DND-41 (cell line): ENCODE data around the gene PLCB4.
A peak's percentile ranks its signal among the peaks of the same experiment; 100 is the strongest.

ENCODE experiments used
- ATAC-seq: fragments of 200-7000 bp; cut with Tn5 transposase; 3 replicates; pipeline ENCODE4 v1.9.1; 2021; ENCODE audit warnings: low read depth; ENCODE audit not compliant: insufficient read depth
- DNase-seq: peaks from one replicate; pipeline ENCODE4 v3.0.0-alpha.2; 2020
- H2AFZ ChIP-seq: 2 replicates; pipeline ENCODE4 v1.6.0; 2012; ENCODE audit warnings: low read depth, low read length
- H3K27ac ChIP-seq: 2 replicates; pipeline ENCODE4 v1.5.1; 2012; ENCODE audit warnings: low read length, inconsistent platforms
- H3K27me3 ChIP-seq: fragments of 200-600 bp; sonication (generic); 2 replicates; pipeline ENCODE4 v1.6.0; 2012; ENCODE audit warnings: low read length, mild to moderate bottlenecking, inconsistent platforms; ENCODE audit not compliant: insufficient read depth, poor library complexity
- H3K36me3 ChIP-seq: 2 replicates; pipeline ENCODE4 v1.5.1; 2012; ENCODE audit warnings: low read length, inconsistent platforms; ENCODE audit not compliant: insufficient read depth
- H3K4me1 ChIP-seq: 2 replicates; pipeline ENCODE4 v1.5.1; 2012; ENCODE audit warnings: mild to moderate bottlenecking, low read length; ENCODE audit not compliant: insufficient read depth
- H3K4me2 ChIP-seq: 2 replicates; pipeline ENCODE4 v1.6.0; 2012; ENCODE audit warnings: mild to moderate bottlenecking, moderate library complexity, low read length, inconsistent platforms; ENCODE audit not compliant: insufficient read depth
- H3K4me3 ChIP-seq, 2 experiments: fragments of 200-600 bp in 1 of 2; shearing (Covaris generic) in 1 of 2; 2 replicates each; pipeline ENCODE4 v1.5.1; 2012 to 2016; ENCODE audit warnings: inconsistent platforms in 2 of 2, low read length in 2 of 2, mild to moderate bottlenecking in 2 of 2, low read depth in 1 of 2, moderate library complexity in 1 of 2
- H3K79me2 ChIP-seq: 2 replicates; pipeline ENCODE4 v1.6.0; 2012; ENCODE audit warnings: low read length, inconsistent platforms; ENCODE audit not compliant: insufficient read depth
- H3K9ac ChIP-seq: 2 replicates; pipeline ENCODE4 v1.6.0; 2012; ENCODE audit warnings: low read depth, mild to moderate bottlenecking, inconsistent platforms, low read length, moderate library complexity
- H3K9me3 ChIP-seq: 2 replicates; pipeline ENCODE4 v1.5.1; 2012; ENCODE audit warnings: low read length, moderate library complexity, mild to moderate bottlenecking, inconsistent platforms; ENCODE audit not compliant: insufficient read depth, severe bottlenecking
- H4K20me1 ChIP-seq: 2 replicates; pipeline ENCODE4 v1.6.0; 2012; ENCODE audit warnings: low read length; ENCODE audit not compliant: insufficient read depth
- CTCF ChIP-seq: IDR thresholded peaks from 2 replicates; pipeline ENCODE4 v1.5.1; 2012; ENCODE audit warnings: borderline replicate concordance, low read length, moderate library complexity, mild to moderate bottlenecking; ENCODE audit not compliant: poor library complexity, severe bottlenecking; ENCODE audit errors: extremely low read depth
- EZH2 ChIP-seq: IDR thresholded peaks from 3 replicates; pipeline ENCODE4 v1.6.1; 2012; ENCODE audit warnings: borderline replicate concordance, low read depth, mild to moderate bottlenecking, moderate library complexity, low read length, inconsistent platforms; ENCODE audit not compliant: severe bottlenecking

The PLCB4 gene

GRCh38 chr20:9160331-9160730 is 91.4 kb downstream of the PLCB4 start:
- H3K27ac ChIP-seq, result no peak overlapping the region
- H3K9me3 ChIP-seq, result no peaks in the 10 kb centered on the region
- H3K79me2 ChIP-seq, result no peaks in the 10 kb centered on the region
- H3K9ac ChIP-seq, result no peak overlapping the region
- H3K27me3 ChIP-seq, result peaks cover 3% of the 10 kb centered on the region
- H2AFZ ChIP-seq, result no peak overlapping the region
- DNase-seq (no peak), ATAC-seq (no peak)
- H3K4me3 ChIP-seq, result no peak overlapping the region
- no peaks in the 10 kb centered on the region for H3K36me3 ChIP-seq
- TF ChIP-seq CTCF (no peak), EZH2 (no peak)
- H4K20me1 ChIP-seq, result no peaks in the 10 kb centered on the region
- peaks cover 11% of the 10 kb centered on the region for H3K4me1 ChIP-seq
- peak overlapping the region; percentile 27; the same call in 1 of the 2 replicates for H3K4me2 ChIP-seq

GRCh38 chr20:9160757-9161156 is 91.9 kb downstream of the PLCB4 start:
- H3K27ac ChIP-seq, result no peak overlapping the region
- TF ChIP-seq CTCF (no peak), EZH2 (no peak)
- H3K4me1 ChIP-seq, result peaks cover 11% of the 10 kb centered on the region

GRCh38 chr20:9161311-9161710 is 92.4 kb downstream of the PLCB4 start:
- H3K79me2 ChIP-seq, result no peaks in the 10 kb centered on the region
- H3K27ac ChIP-seq, result no peak overlapping the region
- peaks cover 11% of the 10 kb centered on the region for H3K4me1 ChIP-seq
- TF ChIP-seq CTCF, result no peak
- no peak for TF ChIP-seq EZH2
- no peaks in the 10 kb centered on the region for H3K9me3 ChIP-seq
- no peaks in the 10 kb centered on the region for H4K20me1 ChIP-seq
- no peak overlapping the region for H2AFZ ChIP-seq
- H3K27me3 ChIP-seq, result peaks cover 3% of the 10 kb centered on the region
- H3K36me3 ChIP-seq, result no peaks in the 10 kb centered on the region
- no peak overlapping the region for H3K9ac ChIP-seq
- ATAC-seq (no peak), DNase-seq (no peak)
- H3K4me2 ChIP-seq, result no peak overlapping the region
- no peak overlapping the region for H3K4me3 ChIP-seq

More at GRCh38 chr20:9160757-9161156, 91.9 kb downstream of the PLCB4 start:
- ATAC-seq, result no peak
- DNase-seq, result no peak
- peaks cover 3% of the 10 kb centered on the region for H3K27me3 ChIP-seq
- H3K36me3 ChIP-seq, result no peaks in the 10 kb centered on the region
- H3K4me3 ChIP-seq, result no peak overlapping the region
- no peak overlapping the region for H3K9ac ChIP-seq
- H3K4me2 ChIP-seq, result no peak overlapping the region
- H3K9me3 ChIP-seq, result no peaks in the 10 kb centered on the region
- H4K20me1 ChIP-seq, result no peaks in the 10 kb centered on the region
- no peak overlapping the region for H2AFZ ChIP-seq
- H3K79me2 ChIP-seq, result no peaks in the 10 kb centered on the region

- Histone ChIP-seq H3K79me2 (no peaks in the 10 kb centered on the region), H3K4me1 (peaks cover 11% of the 10 kb centered on the region), H4K20me1 (no peaks in the 10 kb centered on the region), H3K27ac (no peak overlapping the region), H3K4me3 (no peak overlapping the region), H3K4me2 (no peak overlapping the region), H2AFZ (no peak overlapping the region), H3K36me3 (no peaks in the 10 kb centered on the region), H3K27me3 (peaks cover 3% of the 10 kb centered on the region), H3K9ac (no peak overlapping the region), H3K9me3 (no peaks in the 10 kb centered on the region)
- DNase-seq, result no peak
- TF ChIP-seq CTCF (no peak), EZH2 (no peak)
- no peak for ATAC-seq
Observed at GRCh38 chr20:9163251-9163650, 94.4 kb downstream of the PLCB4 start.
